MM.1S (cell line): Measurements from ENCODE around the gene CACNA1C.

Experiments
- DNase-seq: peaks from one replicate; pipeline ENCODE4 v3.0.0-alpha.2; 2015
- H2AFZ ChIP-seq: fragments of 300-600 bp; sonication (generic); 2 replicates; pipeline ENCODE4 v1.6.0; 2016; ENCODE audit warnings: antibody characterized with exemption, low read length
- H3F3A ChIP-seq: fragments of 300-600 bp; sonication (generic); 2 replicates; pipeline ENCODE4 v1.6.1; 2016; ENCODE audit warnings: mild to moderate bottlenecking, antibody characterized with exemption, low read length, moderate library complexity, mixed read lengths; ENCODE audit not compliant: insufficient read depth
- H3K27ac ChIP-seq: fragments of 300-600 bp; sonication (generic); 2 replicates; pipeline ENCODE4 v1.5.1; 2016; ENCODE audit warnings: mild to moderate bottlenecking, low read length
- H3K27me3 ChIP-seq: fragments of 300-600 bp; sonication (generic); replicated peaks from 2 replicates; pipeline ENCODE4 v1.6.0; 2016; ENCODE audit warnings: low read length; ENCODE audit not compliant: insufficient read depth
- H3K36me3 ChIP-seq: fragments of 300-600 bp; sonication (generic); replicated peaks from 2 replicates; pipeline ENCODE4 v1.6.1; 2016; ENCODE audit warnings: mild to moderate bottlenecking, low read length, mixed read lengths; ENCODE audit not compliant: insufficient read depth
- H3K4me1 ChIP-seq: fragments of 300-600 bp; sonication (generic); 2 replicates; pipeline ENCODE4 v1.6.1; 2016; ENCODE audit warnings: low read length, mixed read lengths
- H3K4me2 ChIP-seq: fragments of 300-600 bp; sonication (generic); 2 replicates; pipeline ENCODE4 v1.6.0; 2016; ENCODE audit warnings: low read depth, low read length
- H3K4me3 ChIP-seq: fragments of 300-600 bp; sonication (generic); 2 replicates; pipeline ENCODE4 v1.5.1; 2016; ENCODE audit warnings: low read length, mixed read lengths
- H3K79me2 ChIP-seq: fragments of 300-600 bp; sonication (generic); 2 replicates; pipeline ENCODE4 v1.6.1; 2016; ENCODE audit warnings: mixed run types, low read length, mixed read lengths
- H3K9ac ChIP-seq: fragments of 300-600 bp; sonication (generic); 2 replicates; pipeline ENCODE4 v1.6.1; 2016; ENCODE audit warnings: low read length, mixed read lengths
- H3K9me2 ChIP-seq: fragments of 300-600 bp; sonication (generic); replicated peaks from 2 replicates; pipeline ENCODE4 v1.6.1; 2016; ENCODE audit warnings: mild to moderate bottlenecking, low read length, mixed read lengths; ENCODE audit not compliant: insufficient read depth
- H3K9me3 ChIP-seq: fragments of 300-600 bp; sonication (generic); replicated peaks from 2 replicates; pipeline ENCODE4 v1.6.1; 2016; ENCODE audit warnings: mild to moderate bottlenecking, low read length, mixed read lengths; ENCODE audit not compliant: insufficient read depth
- H4K20me1 ChIP-seq: fragments of 300-600 bp; sonication (generic); 2 replicates; pipeline ENCODE4 v1.6.1; 2016; ENCODE audit warnings: mild to moderate bottlenecking, low read length, moderate library complexity, mixed read lengths; ENCODE audit not compliant: insufficient read depth
- CTCF ChIP-seq: fragments of 300-600 bp; sonication (generic); IDR thresholded peaks from 2 replicates; pipeline ENCODE4 v1.5.1; 2016; ENCODE audit warnings: antibody characterized with exemption, low read length, mixed read lengths
- EZH2 ChIP-seq: fragments of 300-600 bp; sonication (generic); optimal IDR thresholded peaks from 2 replicates; pipeline ENCODE3; 2017; ENCODE audit warnings: low read depth, mild to moderate bottlenecking, antibody characterized with exemption, low read length, mixed read lengths
- EZH2phosphoT487 ChIP-seq: fragments of 300-600 bp; sonication (generic); IDR thresholded peaks from 2 replicates; pipeline ENCODE4 v1.6.1; 2018; ENCODE audit warnings: antibody characterized with exemption, low read length

Gene CACNA1C

GRCh38 chr12:2150833-2151232 is 98.0 kb downstream of the CACNA1C start:
- no peaks in the 10 kb centered on the region for H3K9me2 ChIP-seq
- H3K27me3 ChIP-seq: no peaks in the 10 kb centered on the region
- no peaks in the 10 kb centered on the region for H3K36me3 ChIP-seq
- H3K4me2 ChIP-seq: no peak overlapping the region
- H2AFZ ChIP-seq: no peak overlapping the region
- H3K9me3 ChIP-seq: no peaks in the 10 kb centered on the region
- H3K79me2 ChIP-seq: no peaks in the 10 kb centered on the region
- no peaks in the 10 kb centered on the region for H3F3A ChIP-seq
- H3K4me1 ChIP-seq: peaks cover 12% of the 10 kb centered on the region
- no peak overlapping the region for H3K27ac ChIP-seq
- H3K9ac ChIP-seq: no peak overlapping the region
- H4K20me1 ChIP-seq: no peaks in the 10 kb centered on the region
- no peak overlapping the region for H3K4me3 ChIP-seq
- DNase-seq: no peak
- TF ChIP-seq EZH2 (no peak), CTCF (no peak), EZH2phosphoT487 (no peak)

GRCh38 chr12:2151391-2151790 is 98.6 kb downstream of the CACNA1C start:
- H3K9me3 ChIP-seq: no peaks in the 10 kb centered on the region
- no peak overlapping the region for H3K4me3 ChIP-seq
- H3K4me2 ChIP-seq: peak overlapping the region; percentile 15; the same call in 1 of the 2 replicates
- H3K27ac ChIP-seq: peak overlapping the region; percentile 28; the same call in 1 of the 2 replicates
- H4K20me1 ChIP-seq: no peaks in the 10 kb centered on the region
- no peaks in the 10 kb centered on the region for H3F3A ChIP-seq
- no peaks in the 10 kb centered on the region for H3K36me3 ChIP-seq
- no peak for DNase-seq
- TF ChIP-seq CTCF (no peak), EZH2 (no peak), EZH2phosphoT487 (no peak)
- peak overlapping the region; percentile 2; the same call in 1 of the 2 replicates for H2AFZ ChIP-seq
- no peaks in the 10 kb centered on the region for H3K79me2 ChIP-seq
- H3K4me1 ChIP-seq: peaks cover 12% of the 10 kb centered on the region
- H3K9ac ChIP-seq: no peak overlapping the region
- no peaks in the 10 kb centered on the region for H3K27me3 ChIP-seq
- H3K9me2 ChIP-seq: no peaks in the 10 kb centered on the region

GRCh38 chr12:2152134-2152533 is 99.3 kb downstream of the CACNA1C start:
- Histone ChIP-seq H3K9ac (no peak overlapping the region), H3K4me1 (peaks cover 12% of the 10 kb centered on the region), H3K27me3 (no peaks in the 10 kb centered on the region), H3K4me3 (no peak overlapping the region), H4K20me1 (no peaks in the 10 kb centered on the region), H3K9me2 (no peaks in the 10 kb centered on the region), H3K9me3 (no peaks in the 10 kb centered on the region), H3F3A (no peaks in the 10 kb centered on the region), H3K4me2 (peak overlapping the region; percentile 15; the same call in 1 of the 2 replicates), H3K79me2 (no peaks in the 10 kb centered on the region), H3K36me3 (no peaks in the 10 kb centered on the region), H3K27ac (peak overlapping the region; percentile 28; the same call in 1 of the 2 replicates), H2AFZ (peak overlapping the region; percentile 2; the same call in 1 of the 2 replicates)
- 0 out of 2 replicates have a peak, but pooled peaks have one; percentile 10 for TF ChIP-seq CTCF
- TF ChIP-seq EZH2phosphoT487: no peak
- peak; percentile 61 for DNase-seq
